HuH-7.5 (cell line): ENCODE data around the gene SLC25A38.

ENCODE experiments used
- DNase-seq: peaks from one replicate; pipeline ENCODE4 v3.0.0; 2011; ENCODE audit warnings: low spot score

Gene SLC25A38

GRCh38 chr3:39434574-39434973, 51.4 kb downstream of the SLC25A38 start:
- DNase-seq, result no peak

- DNase-seq, result no peak
These were observed 52.0 kb downstream of the SLC25A38 start for GRCh38 chr3:39435006-39435748.

- DNase-seq, result no peak
These were observed 55.7 kb downstream of the SLC25A38 start for GRCh38 chr3:39438880-39439279.

- no peak for DNase-seq
These were observed 57.1 kb downstream of the SLC25A38 start for GRCh38 chr3:39440316-39440715.

- DNase-seq, result no peak
These were observed 60.4 kb downstream of the SLC25A38 start for GRCh38 chr3:39443530-39443929.

- no peak for DNase-seq
These were observed 62.8 kb downstream of the SLC25A38 start for GRCh38 chr3:39445927-39446326.

- no peak for DNase-seq
These were observed 63.3 kb downstream of the SLC25A38 start for GRCh38 chr3:39446444-39446843.
